Activated T-cell treated with anti-CD3 and anti-CD28 coated beads for 1 hour (primary cell): ENCODE data around the gene SLC35B2.

ENCODE experiments used
- DNase-seq: peaks from one replicate; pipeline ENCODE4 v3.0.0-alpha.2; 2020; ENCODE audit warnings: low read depth

Gene SLC35B2

DNA sequence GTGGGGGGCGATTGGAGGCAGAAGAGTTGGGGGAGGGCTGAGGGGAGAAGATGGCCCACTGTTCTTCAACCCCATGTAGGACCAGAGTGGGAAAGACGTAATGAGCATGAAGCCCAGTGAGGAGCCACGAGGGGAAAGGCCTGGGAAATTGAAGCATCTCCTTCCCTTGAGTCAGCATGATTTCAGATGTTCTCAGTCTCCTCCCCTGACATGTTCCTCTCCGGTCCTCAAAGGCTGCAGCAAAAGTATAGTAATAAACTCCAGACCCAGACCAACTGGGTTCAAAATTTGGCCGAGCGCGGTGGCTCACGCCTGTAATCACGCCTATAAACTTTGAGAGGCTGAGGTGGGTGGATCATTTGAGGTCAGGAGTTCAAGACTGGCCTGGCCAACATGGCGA, 9.9 kb upstream of the SLC35B2 start:
- no peak for DNase-seq

DNA sequence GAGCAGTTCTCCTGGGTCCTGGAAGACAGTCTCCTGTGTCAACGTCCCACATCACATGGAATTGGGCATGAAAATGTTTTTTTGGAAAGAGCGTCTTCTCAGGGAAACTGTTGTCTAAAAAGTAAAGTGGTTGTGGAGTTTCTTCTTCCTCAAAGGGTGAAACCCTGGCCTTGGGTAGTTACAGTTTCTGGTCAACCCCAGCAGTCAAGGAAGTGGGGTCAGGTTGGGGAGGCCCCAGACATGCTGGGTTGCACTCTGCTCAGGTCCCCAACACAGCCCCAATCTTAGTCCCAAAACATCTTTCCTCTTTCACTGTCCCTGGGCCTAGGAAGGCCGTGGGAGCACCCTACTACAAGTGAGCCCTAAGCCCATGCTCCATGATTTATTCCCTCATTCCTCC, 9.0 kb upstream of the SLC35B2 start:
- no peak for DNase-seq

DNA sequence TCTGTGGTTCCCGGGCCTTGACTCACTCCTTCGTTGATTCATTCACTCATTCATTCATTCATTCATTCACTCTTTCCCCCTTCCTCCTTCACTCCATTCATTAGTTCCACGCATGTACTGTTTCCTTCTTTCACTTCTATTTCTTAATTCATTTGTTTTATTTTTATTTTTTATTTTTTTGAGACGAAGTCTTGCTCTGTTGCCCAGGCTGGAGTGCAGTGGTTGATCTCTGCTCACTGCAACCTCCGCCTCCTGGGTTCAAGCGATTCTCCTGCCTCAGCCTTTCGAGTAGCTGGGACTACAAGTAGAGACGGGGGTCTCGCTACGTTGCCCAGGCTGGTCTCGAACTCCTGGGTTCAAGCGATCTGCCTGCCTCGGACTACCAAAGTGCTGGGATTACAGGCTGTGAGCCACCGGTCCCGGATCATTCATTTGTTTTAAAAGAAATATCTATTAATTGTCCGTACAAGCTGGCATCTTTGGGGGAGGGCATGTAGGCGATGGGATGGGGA, 8.4 kb upstream of the SLC35B2 start:
- no peak for DNase-seq

DNA sequence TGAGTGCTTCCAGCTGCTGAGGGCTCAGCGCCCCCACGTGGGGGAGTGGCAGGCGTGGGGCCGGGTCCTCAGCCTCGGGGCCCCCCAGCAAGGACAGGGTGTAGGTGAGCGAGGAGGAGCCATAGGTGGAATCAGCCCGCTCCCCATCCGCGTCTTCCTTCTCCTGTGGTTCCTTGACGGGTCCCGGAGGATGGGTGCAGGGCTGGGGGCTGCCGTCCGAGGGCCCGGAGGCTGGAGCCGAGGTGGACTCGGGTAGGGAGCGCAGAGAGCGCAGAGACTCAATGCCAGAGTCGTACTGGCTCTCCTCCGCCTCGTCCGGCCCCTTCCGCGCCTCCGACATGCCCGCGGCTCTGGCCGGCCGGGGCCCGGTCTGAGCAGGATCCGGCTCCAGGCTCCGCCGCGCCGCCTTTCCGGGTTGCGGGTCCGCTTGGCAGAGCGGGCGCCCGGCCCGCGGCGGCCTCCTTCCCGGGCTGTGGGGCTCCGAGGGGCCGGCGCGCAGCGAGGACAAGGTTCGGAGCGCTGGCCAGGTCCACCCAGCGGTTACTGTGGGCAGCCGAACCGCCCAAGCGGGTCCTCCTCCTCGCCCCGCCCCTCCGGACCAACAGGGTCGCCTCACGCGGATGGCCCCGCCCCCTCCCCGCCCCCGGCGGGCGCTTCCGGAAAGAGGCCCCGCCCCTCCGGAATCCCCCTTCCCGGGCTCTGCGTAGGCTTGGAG, 7.8 kb upstream of the SLC35B2 start, which contains the start of gene NFKBIE:
TSS of gene NFKBIE (minus strand) at position 545 of the 715 bp plus-strand sequence. CDS start at position 340, 205 bp downstream.
- peak; percentile 94 for DNase-seq

DNA sequence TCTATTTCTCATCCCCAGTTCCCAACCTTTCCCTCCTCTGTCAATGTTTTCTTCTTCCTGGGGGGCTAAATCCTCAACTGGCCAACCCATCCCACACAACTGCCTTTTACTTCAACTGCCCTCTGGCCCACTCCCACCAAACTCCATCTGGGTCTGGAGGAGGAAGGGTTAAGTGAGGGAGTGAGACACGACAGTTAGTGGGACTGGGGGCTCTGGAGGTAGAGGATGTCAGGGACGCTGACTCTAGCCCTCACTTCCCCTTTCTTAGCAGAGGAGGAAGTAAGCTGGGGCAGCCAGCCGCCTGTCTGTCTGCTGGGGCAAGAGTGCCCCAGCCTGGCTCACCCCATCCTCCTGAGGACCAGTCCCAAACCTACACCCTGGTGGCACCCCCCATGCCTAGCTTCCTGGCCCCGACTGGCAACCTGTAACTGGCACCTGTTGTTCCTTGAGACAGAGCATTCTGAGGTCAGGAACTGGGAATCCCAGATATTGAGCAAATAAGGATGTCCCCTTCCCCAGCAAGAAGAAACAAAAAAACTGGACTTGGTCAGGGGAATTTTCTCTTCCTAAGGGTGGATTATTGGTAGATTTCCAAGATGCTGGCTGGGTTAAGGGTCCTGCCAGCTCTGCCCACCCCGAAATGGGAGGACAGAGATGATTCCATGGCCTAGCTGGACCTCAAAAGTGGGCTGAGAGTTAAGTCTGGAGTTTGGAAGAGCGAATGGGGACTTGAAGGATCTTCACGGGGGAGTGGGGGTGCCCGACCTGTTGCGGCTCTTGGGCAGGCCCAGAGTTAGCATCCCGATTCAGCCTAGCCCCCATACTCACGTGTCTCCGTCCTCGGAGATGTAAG, 7.1 kb upstream of the SLC35B2 start:
- no peak for DNase-seq

DNA sequence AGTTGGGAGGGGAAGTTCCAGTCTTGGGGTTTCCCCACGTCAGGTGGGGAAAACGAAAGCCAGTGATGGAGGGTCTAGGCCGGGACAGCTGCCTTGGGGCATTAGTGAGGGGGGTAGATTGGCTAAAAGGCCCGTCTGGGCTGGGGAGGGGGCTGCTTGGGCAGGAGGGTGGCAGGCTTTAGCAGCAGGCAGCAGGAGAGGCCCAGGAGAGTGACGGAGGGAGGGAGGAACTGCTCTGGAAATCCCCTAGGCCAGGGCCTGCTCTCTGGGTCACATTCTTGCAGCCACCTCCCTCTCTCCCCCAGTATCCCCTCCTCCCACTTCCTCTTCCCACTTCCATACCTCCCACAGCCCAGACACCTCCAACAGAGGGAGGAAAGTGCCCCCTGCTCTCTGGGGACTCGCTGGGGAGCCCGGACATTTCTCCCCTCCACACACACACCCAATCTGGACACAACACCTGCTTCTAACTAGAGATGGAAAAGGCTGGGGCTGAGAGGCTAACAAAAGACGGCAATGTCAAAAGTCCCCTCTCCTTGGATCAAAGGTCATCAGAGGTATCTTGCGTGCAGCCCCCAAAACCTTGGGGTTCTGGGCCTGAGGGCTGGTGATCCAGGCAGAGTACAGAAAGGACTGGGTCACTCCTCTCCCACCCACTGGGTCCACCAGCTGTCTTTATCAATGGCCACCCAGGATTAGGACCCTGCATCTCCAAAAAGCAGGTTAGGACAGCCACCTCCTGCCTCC, 6.2 kb upstream of the SLC35B2 start:
- no peak for DNase-seq

DNA sequence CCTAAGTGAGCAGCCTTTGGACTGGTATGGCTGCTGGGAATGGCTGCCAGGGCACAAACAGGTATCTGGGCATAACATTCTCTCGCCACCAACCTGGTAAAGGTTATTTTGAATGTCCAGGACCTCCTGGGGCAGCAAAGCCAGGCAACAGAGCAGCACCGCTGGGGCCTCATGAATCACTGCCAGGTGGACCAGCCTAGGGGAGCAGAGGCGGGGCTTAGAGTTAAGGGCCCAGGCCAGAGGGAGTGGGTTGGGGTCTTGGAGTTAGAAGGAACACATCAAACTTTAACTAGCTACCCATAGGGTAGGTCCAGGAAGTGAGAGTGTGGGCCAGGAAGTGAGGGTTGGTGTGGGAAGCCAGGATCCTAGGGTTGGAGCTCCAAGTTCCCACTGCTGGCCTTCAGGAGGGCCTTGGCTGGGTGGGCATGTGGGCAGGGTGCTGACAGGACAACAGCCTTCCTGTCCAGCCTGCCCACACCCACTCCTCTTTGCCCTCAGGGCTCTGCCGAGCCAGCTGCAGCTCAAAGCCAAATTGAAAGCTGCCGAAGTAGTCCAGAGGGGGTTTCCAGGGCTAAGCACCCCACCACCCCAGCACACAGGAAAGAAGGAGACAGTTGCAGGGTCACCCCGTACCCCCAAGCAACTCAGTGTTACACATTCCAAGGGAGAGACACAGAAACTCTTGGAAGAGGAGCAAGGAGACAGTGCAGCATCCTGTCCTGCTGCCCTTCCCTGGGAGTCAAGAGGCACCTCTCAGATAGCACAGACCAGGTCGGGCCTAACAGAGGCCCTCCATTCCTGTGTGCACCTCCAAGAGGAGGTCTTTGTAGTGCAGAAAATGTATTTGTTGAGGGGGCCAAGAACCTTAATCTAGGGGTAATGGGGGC, 5.4 kb upstream of the SLC35B2 start:
- DNase-seq, result no peak

DNA sequence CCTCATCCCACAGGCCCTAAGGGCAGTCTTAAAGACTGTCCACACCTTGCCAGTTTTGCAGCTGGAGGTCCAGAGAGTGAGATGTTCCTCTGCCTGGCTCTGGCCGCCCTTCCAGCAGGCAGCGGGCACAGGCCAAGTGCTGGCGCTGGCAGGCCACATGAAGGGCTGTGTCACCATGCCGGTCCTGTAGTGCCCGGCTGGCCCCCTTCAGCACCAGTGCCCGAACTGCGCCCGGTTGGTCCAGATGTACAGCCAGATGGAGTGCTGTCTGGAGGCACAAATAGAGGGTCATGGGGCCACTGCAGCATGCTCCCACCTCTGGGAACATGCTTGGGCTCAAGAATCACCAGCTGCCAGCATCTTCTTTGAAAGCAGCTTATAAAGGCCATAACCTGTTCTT, 4.3 kb upstream of the SLC35B2 start:
- no peak for DNase-seq

DNA sequence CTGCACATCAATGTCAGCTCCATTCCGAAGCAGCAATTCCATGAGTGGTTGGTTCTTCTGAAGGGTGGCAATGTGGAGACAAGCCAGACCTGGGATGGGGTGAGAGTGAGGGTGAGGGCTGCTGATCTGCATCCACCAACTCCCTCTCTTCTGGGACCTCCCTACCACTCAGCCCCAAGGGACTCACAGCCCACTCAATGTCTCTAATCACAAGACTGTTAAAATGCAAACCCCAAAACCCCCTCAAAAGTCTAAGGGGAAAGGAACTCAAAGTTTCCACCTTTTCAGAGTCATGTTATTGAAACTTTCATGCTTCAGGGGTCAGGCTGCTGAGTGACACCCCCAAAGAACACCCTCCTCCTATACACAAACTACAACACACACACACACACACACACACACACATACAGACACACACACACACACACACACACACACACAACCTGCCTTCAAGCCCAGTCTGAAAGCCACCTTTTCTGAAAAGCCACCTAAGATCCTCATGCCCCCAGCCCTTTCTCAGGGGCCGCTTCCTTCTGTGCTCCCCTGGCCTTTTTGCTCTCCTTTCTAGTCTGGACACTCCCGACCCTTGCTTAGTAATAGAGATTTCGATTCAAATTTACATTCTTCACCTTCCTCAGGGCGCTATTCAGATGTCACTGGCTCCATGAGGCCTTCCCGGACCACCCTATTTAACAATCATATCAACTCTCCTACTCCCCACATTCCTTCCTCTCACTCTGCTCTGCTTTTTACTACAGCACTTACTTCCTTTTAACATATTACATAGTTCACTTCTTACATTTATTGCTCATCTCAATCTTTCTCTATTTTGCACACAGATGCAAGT, 3.3 kb upstream of the SLC35B2 start:
- DNase-seq, result no peak

DNA sequence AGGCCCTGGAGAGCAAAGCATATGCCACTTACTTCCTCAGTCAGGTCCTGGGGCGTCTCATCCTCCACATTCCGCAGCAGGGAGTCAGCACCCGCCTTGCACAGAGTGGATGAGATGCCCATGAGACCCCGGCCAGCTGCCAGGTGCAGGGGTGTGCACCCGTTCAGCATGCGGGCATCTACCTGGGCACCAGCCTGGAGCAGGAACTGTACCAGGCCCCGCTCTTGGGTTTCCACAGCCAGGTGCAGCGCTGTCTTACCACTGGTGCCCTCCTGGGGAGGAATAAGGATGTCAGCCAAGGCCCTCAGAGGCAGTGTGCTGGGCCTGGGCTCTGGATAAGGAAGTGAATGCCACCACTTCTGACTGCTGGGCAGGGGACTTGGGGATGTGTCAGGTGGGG, 2.7 kb upstream of the SLC35B2 start:
- DNase-seq, result no peak

DNA sequence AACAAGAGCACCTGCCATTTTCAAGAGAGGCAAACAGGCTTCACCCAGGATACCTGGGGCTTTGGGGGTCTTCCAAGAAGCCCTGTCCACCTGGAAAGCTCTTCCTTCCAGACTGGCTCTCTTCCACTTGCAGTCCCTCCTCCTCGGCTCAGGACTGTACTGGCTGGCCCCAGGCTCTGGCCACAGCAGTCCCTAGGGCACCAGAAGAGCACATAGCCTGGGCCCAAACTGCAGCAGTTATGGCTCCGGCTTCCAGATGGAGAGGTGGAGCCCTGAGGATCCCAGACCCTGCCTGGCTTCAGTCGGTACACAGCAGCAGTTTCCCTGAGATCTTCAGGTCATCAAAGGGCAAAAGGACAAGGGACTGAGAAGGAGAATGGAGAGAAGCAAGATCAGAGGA, 1.6 kb upstream of the SLC35B2 start:
- DNase-seq, result no peak

DNA sequence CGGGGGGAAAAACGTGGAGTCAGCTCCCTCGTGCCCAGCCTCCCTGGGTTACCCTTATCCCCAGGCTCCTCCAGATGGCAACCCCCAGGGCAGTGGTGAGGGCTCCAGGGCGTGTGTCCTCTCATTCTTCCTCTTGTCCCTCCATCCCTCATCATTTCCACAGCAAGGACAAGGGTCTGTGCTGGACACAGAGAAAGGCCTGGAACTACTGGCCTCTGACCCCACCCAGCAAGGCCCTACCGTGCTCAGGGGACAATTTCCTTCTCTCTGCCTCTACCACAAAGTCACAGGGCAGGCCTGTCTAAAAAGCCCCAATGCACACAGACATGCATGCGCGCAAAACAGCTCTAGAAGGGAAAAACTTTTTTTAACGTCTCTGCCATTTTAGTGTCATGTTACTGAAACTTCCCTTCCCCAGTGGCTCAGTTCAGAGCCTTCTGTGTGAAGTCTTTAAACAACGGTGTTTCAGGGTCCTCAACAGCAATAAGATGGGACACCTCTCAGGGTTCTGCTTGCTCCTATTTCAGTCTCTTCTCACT, 1.1 kb upstream of the SLC35B2 start:
- DNase-seq, result no peak

DNA sequence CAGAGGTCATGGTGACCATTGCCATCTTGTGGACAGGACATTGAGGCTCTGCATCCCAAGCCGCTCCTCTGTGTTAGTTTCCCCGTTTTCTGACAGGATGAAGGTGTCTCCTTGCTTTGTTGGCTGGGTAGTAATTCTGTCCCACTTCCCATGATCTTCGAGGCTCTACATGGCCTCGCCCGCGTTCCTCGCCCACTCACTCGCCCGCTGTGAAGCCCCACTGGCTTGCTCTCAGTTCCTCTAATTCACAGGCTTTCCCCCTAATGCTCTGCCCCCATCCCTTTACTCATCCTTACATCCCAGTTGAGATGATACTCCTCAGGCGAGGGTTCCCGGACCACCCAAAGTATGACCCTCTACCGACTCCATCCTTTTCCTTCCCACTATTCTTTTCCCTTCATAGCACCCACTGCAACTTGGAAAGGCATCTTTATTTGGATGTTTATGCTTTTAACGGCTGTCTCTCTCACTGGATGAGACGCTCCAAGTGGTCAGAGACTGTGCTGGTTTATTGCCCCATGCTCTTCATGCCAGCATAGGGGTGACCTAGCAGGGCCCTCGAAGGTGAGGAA, 511 bp upstream of the SLC35B2 start:
- no peak for DNase-seq

DNA sequence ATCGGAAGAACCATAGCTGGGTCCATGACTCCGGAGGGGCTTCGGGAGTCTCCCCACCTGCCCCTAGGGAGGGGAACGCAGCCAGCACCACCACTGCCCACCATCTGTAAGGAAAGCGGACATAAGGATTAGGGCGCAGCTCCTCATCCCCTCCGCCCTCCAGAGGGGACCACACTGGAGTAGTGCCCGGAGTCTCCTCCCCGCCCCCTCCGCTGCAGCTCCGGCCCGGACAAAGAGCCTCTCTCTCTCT, 628 bp downstream of the SLC35B2 start:
- no peak for DNase-seq

DNA sequence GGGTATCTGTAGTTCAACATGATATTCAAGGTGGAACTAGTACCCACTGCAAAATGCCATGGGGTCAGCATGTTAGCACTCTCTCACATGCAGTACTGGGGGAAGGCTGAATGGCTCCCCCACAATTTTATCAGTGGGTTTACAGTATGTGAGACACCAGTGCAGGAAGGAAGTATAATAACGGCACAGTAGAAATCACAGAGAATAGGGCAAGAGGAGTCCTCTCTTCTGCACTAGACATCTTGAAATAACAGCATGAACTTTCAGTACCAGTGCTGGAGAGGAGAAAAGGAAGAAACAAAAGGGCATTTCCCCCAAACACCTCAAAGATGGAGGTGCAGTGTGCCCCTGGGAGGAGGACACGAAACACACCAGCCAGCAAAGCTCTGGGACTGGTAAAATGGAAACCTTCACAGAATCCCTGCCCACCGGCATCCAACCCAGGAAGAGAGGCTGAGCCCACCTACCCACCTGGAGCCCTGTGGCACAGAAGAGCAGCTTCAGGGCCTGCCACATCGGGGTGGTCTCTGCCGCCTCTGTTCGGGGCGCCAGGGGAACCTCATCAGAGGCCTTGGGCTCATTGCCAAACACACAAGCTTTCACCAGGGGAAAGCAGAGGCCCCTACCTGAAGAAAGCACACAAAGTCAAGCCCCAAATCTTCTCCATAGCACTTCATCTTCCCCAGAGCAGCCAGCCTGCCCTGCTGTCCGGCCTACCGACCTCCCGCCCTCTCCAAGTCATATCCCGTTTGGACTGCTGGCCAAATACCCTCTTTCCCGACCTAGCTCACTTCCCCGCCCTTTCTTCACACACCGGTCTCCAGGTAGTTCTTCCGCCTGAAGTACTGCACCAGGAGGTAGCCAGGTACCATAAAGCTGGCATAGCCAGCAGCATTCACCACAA, 1.2 kb downstream of the SLC35B2 start:
- no peak for DNase-seq

DNA sequence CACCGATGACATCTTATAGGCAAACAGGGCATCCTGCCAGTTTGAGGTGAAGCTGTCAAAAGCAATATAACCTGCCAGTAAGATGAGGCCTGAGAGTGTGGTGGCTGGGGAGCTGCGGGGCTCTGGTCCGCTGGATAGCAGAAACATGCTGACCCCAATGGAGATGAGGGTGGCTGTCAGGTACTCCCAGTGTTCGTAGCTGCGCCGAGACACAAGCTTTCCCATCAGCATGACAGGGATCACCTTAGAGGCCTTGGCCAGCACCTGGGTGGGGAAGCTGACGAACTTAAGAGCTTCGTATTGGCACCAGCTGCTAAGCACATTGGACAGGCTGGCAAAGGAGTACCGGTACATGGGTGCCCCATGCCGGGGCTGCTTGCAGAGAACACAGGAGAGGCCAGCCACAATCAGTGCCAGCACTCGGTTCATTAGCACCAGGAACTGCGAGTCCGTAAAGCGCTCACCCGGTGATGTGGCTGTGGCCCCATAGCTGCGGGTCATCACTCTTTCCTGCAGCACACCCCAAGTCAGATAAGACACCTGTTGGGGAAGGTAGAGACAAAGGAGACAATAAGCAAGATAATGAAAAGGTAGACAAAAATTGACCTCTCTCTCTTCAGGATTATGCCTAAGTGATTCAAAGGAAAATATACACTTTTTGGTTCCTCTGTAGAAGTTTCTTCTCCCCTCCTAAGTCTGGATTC, 2.1 kb downstream of the SLC35B2 start:
- no peak for DNase-seq

DNA sequence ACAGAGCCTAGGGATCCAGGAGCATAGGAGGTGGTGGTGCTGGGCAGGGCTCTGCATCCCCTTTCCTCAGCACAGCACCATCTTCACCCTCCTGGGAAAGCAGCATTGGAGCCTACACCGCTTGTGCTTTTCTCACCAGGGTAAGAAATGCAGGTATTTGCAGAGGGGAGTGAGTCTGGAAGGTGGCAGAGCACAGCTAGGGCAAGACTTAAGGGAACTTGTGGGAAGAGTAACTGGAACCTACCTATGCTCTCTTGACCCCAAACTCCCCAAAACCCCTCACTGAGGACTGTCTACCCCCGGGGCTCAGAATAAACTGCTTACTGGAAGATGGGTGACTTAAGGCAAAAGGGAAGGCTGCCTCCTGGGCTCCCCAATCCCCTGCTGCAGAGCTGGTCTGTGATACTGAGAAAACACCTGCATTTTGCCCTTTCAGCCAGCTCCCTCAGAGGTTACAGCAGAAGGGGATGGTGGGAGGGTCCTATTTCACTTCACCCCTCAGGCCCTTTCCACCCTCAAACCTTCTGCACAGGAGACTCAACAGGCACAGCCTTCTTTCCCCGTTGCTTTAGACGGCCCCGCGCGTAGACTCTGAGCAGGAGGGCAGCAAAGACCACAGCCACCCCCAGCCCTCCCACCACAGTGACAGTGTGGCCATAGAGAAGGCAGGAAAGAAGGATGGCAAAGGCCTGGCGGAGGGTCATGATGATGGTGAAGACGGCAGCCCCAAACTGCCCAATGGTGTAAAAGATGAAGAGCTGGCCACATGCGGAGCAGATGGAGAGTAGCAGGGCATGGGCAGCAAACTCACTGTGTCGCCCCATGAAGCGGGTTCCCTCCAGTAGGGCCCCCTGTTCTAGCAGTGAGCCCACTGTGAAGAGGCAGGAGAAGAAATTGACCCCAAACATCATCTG, 2.9 kb downstream of the SLC35B2 start:
- no peak for DNase-seq
